Measurements from ENCODE around the gene OSBPL9.
"Not testable (repeated sequence)": the region's sequence is repeated elsewhere in the genome, so short reads cannot be mapped to it uniquely, and the experiment has no call there.

The OSBPL9 gene

GRCh38 chr1:51728611-51729155, 111.8 kb downstream of the OSBPL9 start:
- Histone ChIP-seq H3K9ac (ENCODE audit: low read length) (peak overlapping the region; percentile 56), H3K27ac (ENCODE audit: low read depth, low read length) (no peak overlapping the region), H3K27me3 (ENCODE audit: control insufficient read depth, insufficient read depth, low read length) (no peaks in the 10 kb centered on the region), H3K4me3 (ENCODE audit: low read length) (peak overlapping the region; percentile 85), H3K4me1 (ENCODE audit: control insufficient read depth, insufficient read depth, low read length) (peaks cover 4% of the 10 kb centered on the region), H3K36me3 (ENCODE audit: control insufficient read depth, insufficient read depth, low read length) (no peaks in the 10 kb centered on the region)

- Histone ChIP-seq H3K4me3 (ENCODE audit: low read length) (peak overlapping the region; percentile 85), H3K9ac (ENCODE audit: low read length) (peak overlapping the region; percentile 56), H3K27ac (ENCODE audit: low read depth, low read length) (no peak overlapping the region), H3K36me3 (ENCODE audit: control insufficient read depth, insufficient read depth, low read length) (no peaks in the 10 kb centered on the region), H3K4me1 (ENCODE audit: control insufficient read depth, insufficient read depth, low read length) (peaks cover 4% of the 10 kb centered on the region), H3K27me3 (ENCODE audit: control insufficient read depth, insufficient read depth, low read length) (no peaks in the 10 kb centered on the region)
Measured at GRCh38 chr1:51729156-51729823, 112.4 kb downstream of the OSBPL9 start.

DNA sequence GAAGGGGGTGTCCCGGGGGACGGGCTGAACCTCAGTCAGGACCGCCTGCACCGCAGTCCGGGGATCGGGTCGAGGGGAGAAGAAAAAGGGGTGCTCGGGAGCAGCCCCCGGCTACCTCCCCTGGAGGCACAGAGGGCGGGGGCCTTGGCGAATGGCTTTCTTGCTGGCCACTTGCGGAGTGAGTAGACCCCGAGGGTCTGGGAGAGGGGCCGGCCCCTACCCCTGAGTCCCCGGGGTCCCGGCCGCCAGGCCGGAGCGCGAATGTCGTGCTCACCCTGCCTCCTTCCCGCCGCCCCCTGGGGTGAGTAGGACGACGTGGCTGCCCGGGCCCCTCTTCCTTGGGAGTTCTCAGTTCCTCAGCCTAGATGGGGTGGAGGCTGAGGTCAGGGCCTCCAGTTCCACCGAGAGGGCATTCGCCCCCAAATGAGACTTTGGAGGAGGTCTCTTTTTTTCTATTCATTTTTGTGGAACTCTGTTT, 113.0 kb downstream of the OSBPL9 start:
- Histone ChIP-seq H3K27me3 (ENCODE audit: control insufficient read depth, insufficient read depth, low read length) (no peaks in the 10 kb centered on the region), H3K4me3 (ENCODE audit: low read length) (peak overlapping the region; percentile 85), H3K4me1 (ENCODE audit: control insufficient read depth, insufficient read depth, low read length) (peaks cover 4% of the 10 kb centered on the region), H3K36me3 (ENCODE audit: control insufficient read depth, insufficient read depth, low read length) (no peaks in the 10 kb centered on the region), H3K27ac (ENCODE audit: low read depth, low read length) (no peak overlapping the region), H3K9ac (ENCODE audit: low read length) (peak overlapping the region; percentile 14)

DNA sequence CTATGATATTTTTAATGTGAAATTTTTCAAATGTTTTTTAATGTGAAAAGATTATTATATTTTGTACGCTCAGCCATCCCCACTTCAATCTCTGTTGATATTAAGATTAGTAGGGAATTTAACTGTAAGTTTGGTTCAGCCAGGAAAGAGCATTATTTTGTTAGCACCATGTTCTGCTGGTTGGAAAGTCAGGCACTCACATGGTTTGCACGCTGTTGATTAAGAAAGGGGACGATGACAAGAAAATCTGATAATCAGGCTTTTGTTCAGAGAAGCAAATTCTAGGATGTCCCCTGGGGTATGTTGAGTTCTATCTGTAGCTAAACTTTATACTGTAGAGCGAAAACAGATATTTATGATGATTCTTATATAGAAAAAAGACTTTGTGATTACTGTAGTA, 115.1 kb downstream of the OSBPL9 start:
- no peak overlapping the region for H3K4me3 ChIP-seq (ENCODE audit: low read length)
- H3K27ac ChIP-seq (ENCODE audit: low read depth, low read length), result no peak overlapping the region
- H3K9ac ChIP-seq (ENCODE audit: low read length), result no peak overlapping the region
- peaks cover 18% of the 10 kb centered on the region for H3K4me1 ChIP-seq (ENCODE audit: control insufficient read depth, insufficient read depth, low read length)
- H3K27me3 ChIP-seq (ENCODE audit: control insufficient read depth, insufficient read depth, low read length), result no peaks in the 10 kb centered on the region
- H3K36me3 ChIP-seq (ENCODE audit: control insufficient read depth, insufficient read depth, low read length), result no peaks in the 10 kb centered on the region

DNA sequence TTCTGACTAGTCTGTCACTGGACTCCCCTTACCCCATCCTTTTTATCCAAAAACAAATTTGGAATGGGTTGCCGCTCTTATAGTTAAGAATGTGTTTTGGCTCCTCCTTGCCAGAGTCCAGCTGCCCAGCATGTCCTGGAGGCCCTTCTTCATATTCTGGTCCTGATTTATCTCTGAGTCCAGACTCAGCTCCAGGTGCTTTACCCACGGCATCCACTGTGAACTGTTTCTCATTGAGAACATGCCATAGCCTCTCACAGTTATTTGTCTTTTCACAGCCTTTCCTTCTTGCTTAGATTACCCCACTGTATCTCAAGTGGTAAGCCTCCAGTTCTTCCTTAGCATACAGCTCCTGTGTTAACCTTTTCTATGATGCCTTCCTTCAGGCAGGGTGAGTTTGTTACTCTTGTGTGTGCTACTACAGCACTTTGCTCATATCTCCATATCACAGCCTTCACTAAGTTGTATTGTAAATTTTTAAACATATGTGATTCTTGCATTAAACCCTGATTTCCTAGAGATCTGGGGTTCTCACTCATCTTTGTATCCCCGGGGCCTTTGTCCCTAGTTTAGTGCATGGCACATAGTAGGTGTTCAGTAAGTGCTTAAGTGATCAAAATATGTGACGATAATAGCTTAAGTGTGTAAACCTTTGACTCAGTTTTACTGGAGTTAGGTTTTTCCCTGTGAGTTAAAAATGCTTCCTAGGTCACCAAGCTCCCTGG, 116.0 kb downstream of the OSBPL9 start:
- H3K36me3 ChIP-seq (ENCODE audit: control insufficient read depth, insufficient read depth, low read length), result no peaks in the 10 kb centered on the region
- peaks cover 22% of the 10 kb centered on the region for H3K4me1 ChIP-seq (ENCODE audit: control insufficient read depth, insufficient read depth, low read length)
- no peak overlapping the region for H3K4me3 ChIP-seq (ENCODE audit: low read length)
- no peaks in the 10 kb centered on the region for H3K27me3 ChIP-seq (ENCODE audit: control insufficient read depth, insufficient read depth, low read length)
- H3K9ac ChIP-seq (ENCODE audit: low read length), result no peak overlapping the region
- H3K27ac ChIP-seq (ENCODE audit: low read depth, low read length), result no peak overlapping the region

GRCh38 chr1:51733426-51733774, 116.5 kb downstream of the OSBPL9 start:
- H3K36me3 ChIP-seq (ENCODE audit: control insufficient read depth, insufficient read depth, low read length); H3K27me3 ChIP-seq (ENCODE audit: control insufficient read depth, insufficient read depth, low read length); H3K27ac ChIP-seq (ENCODE audit: low read depth, low read length); H3K9ac ChIP-seq (ENCODE audit: low read length); H3K4me3 ChIP-seq (ENCODE audit: low read length): not testable (repeated sequence)
- H3K4me1 ChIP-seq (ENCODE audit: control insufficient read depth, insufficient read depth, low read length), result peaks cover 24% of the 10 kb centered on the region

GRCh38 chr1:51733793-51734522, 117.1 kb downstream of the OSBPL9 start:
- H3K27ac ChIP-seq (ENCODE audit: low read depth, low read length), result no peak overlapping the region

GRCh38 chr1:51734896-51735745, 118.2 kb downstream of the OSBPL9 start:
- Histone ChIP-seq H3K36me3 (ENCODE audit: control insufficient read depth, insufficient read depth, low read length) (no peaks in the 10 kb centered on the region), H3K4me3 (ENCODE audit: low read length) (no peak overlapping the region), H3K4me1 (ENCODE audit: control insufficient read depth, insufficient read depth, low read length) (peaks cover 24% of the 10 kb centered on the region), H3K9ac (ENCODE audit: low read length) (no peak overlapping the region), H3K27ac (ENCODE audit: low read depth, low read length) (peak overlapping the region; percentile 12), H3K27me3 (ENCODE audit: control insufficient read depth, insufficient read depth, low read length) (no peaks in the 10 kb centered on the region)

More at GRCh38 chr1:51733793-51734522, 117.1 kb downstream of the OSBPL9 start:
- no peaks in the 10 kb centered on the region for H3K27me3 ChIP-seq (ENCODE audit: control insufficient read depth, insufficient read depth, low read length)
- peaks cover 24% of the 10 kb centered on the region for H3K4me1 ChIP-seq (ENCODE audit: control insufficient read depth, insufficient read depth, low read length)
- no peak overlapping the region for H3K4me3 ChIP-seq (ENCODE audit: low read length)
- H3K36me3 ChIP-seq (ENCODE audit: control insufficient read depth, insufficient read depth, low read length), result no peaks in the 10 kb centered on the region
- no peak overlapping the region for H3K9ac ChIP-seq (ENCODE audit: low read length)

DNA sequence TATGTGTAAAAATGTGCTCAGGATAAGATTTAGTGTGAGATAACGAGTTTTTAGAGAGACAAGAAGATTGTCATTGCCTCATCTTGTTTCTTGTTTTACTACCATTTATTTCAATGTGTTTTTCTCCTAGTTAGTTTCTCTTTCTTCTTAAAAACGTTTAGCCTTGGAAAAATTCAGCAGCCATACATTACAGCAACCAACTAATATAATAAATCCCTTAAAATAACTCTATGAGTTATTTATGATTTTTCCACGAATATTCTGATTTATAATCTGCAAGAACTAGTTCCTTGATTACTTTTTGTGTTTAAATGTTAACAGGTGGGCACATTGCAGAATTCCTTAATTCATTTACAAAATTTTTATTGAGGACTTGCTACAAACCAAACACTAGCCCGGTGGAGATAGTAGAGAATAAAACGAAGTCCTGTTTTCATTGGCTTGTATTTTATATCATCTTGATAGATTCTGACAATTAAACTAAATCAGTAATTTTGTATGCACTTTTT, 118.9 kb downstream of the OSBPL9 start:
- H3K36me3 ChIP-seq (ENCODE audit: control insufficient read depth, insufficient read depth, low read length), result no peaks in the 10 kb centered on the region
- H3K27me3 ChIP-seq (ENCODE audit: control insufficient read depth, insufficient read depth, low read length), result no peaks in the 10 kb centered on the region
- H3K4me3 ChIP-seq (ENCODE audit: low read length), result no peak overlapping the region
- H3K9ac ChIP-seq (ENCODE audit: low read length), result no peak overlapping the region
- peak overlapping the region; percentile 12 for H3K27ac ChIP-seq (ENCODE audit: low read depth, low read length)
- H3K4me1 ChIP-seq (ENCODE audit: control insufficient read depth, insufficient read depth, low read length), result peaks cover 24% of the 10 kb centered on the region

- no peaks in the 10 kb centered on the region for H3K36me3 ChIP-seq (ENCODE audit: control insufficient read depth, insufficient read depth, low read length)
- H3K27me3 ChIP-seq (ENCODE audit: control insufficient read depth, insufficient read depth, low read length), result no peaks in the 10 kb centered on the region
- H3K27ac ChIP-seq (ENCODE audit: low read depth, low read length), result no peak overlapping the region
- H3K4me3 ChIP-seq (ENCODE audit: low read length), result no peak overlapping the region
- H3K4me1 ChIP-seq (ENCODE audit: control insufficient read depth, insufficient read depth, low read length), result peaks cover 24% of the 10 kb centered on the region
- H3K9ac ChIP-seq (ENCODE audit: low read length), result no peak overlapping the region
Measured at GRCh38 chr1:51736702-51737101, 119.8 kb downstream of the OSBPL9 start.

DNA sequence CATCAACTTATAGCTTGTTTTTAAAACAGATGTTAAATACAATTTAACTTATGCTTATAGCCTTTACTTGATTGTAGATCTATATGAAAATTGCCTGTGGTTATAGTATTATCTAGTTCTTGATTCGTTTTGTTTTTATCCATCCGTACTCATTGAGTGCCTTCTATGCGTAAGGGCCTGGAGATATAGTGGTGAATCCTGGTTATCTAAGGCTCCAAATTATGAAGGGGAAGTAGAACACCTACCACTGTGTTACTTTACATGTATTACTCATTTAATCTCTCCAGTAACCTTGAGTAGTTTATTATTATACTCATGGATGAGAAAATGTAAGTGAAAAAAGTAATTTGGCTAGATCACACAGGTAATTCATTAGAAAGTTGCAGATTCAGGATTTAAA, 121.8 kb downstream of the OSBPL9 start:
- H3K27me3 ChIP-seq (ENCODE audit: control insufficient read depth, insufficient read depth, low read length), result no peaks in the 10 kb centered on the region
- no peak overlapping the region for H3K4me3 ChIP-seq (ENCODE audit: low read length)
- H3K4me1 ChIP-seq (ENCODE audit: control insufficient read depth, insufficient read depth, low read length), result peaks cover 21% of the 10 kb centered on the region
- no peak overlapping the region for H3K27ac ChIP-seq (ENCODE audit: low read depth, low read length)
- no peak overlapping the region for H3K9ac ChIP-seq (ENCODE audit: low read length)
- no peaks in the 10 kb centered on the region for H3K36me3 ChIP-seq (ENCODE audit: control insufficient read depth, insufficient read depth, low read length)
